CD4-positive, alpha-beta T cell treated with Interleukin-21 for 1 hour (primary cell): Measurements from ENCODE around the gene SEPHS1.
"Not testable (repeated sequence)": the region's sequence is repeated elsewhere in the genome, so short reads cannot be mapped to it uniquely, and the experiment has no call there.

Experiments used
- DNase-seq: peaks from one replicate; pipeline ENCODE4 v3.0.0-alpha.2; 2020

Gene SEPHS1

GRCh38 chr10:13322615-13323148 is 25.4 kb downstream of the SEPHS1 start:
- DNase-seq: no peak

- DNase-seq: no peak
Measured at GRCh38 chr10:13321576-13321975, 26.5 kb downstream of the SEPHS1 start.

GRCh38 chr10:13319166-13319565 is 28.9 kb downstream of the SEPHS1 start:
- no peak for DNase-seq

- DNase-seq: no peak
Measured at GRCh38 chr10:13317474-13317873, 30.6 kb downstream of the SEPHS1 start.

- no peak for DNase-seq
Measured at GRCh38 chr10:13316635-13317311, 31.3 kb downstream of the SEPHS1 start.

- DNase-seq: no peak
Measured at GRCh38 chr10:13315361-13315760, 32.7 kb downstream of the SEPHS1 start.

- DNase-seq: no peak
Measured at GRCh38 chr10:13311177-13311575, 36.9 kb downstream of the SEPHS1 start.

- no peak for DNase-seq
Measured at GRCh38 chr10:13310518-13311176, 37.4 kb downstream of the SEPHS1 start.

GRCh38 chr10:13309792-13310191 is 38.3 kb downstream of the SEPHS1 start:
- DNase-seq: no peak

- DNase-seq: no peak
Measured at GRCh38 chr10:13308096-13308495, 40.0 kb downstream of the SEPHS1 start.

- DNase-seq: no peak
Measured at GRCh38 chr10:13306103-13306502, 42.0 kb downstream of the SEPHS1 start.

GRCh38 chr10:13302821-13303555 is 45.1 kb downstream of the SEPHS1 start:
- DNase-seq: no peak

- DNase-seq: peak; percentile 87
Measured at GRCh38 chr10:13299437-13300287, 48.4 kb downstream of the SEPHS1 start, which contains the start of gene PHYH. Gene PHYH (minus strand): TSS chr10:13300064. CDS start chr10:13300042, 22 bp downstream.

- DNase-seq: no peak
Measured at GRCh38 chr10:13298748-13299436, 49.2 kb downstream of the SEPHS1 start.

GRCh38 chr10:13296476-13296875 is 51.6 kb downstream of the SEPHS1 start:
- no peak for DNase-seq

- DNase-seq: no peak
Measured at GRCh38 chr10:13294784-13295183, 53.3 kb downstream of the SEPHS1 start.

GRCh38 chr10:13291821-13292773 is 56.0 kb downstream of the SEPHS1 start:
- DNase-seq: no peak

- DNase-seq: no peak
Measured at GRCh38 chr10:13291061-13291460, 57.0 kb downstream of the SEPHS1 start.

- DNase-seq: no peak
Measured at GRCh38 chr10:13284050-13284449, 64.0 kb downstream of the SEPHS1 start.

GRCh38 chr10:13282348-13282747 is 65.7 kb downstream of the SEPHS1 start:
- DNase-seq: not testable (repeated sequence)
